HEK293T (cell line): ENCODE results near the gene ZNF814.
"Not testable (repeated sequence)": the region's sequence is repeated elsewhere in the genome, so short reads cannot be mapped to it uniquely, and the experiment has no call there.

ENCODE experiments used
- CTCF ChIA-PET: fragments of 350-600 bp; formaldehyde crosslinking; extraction: SDS; loops from one replicate; lab custom pipeline; 2021; ENCODE audit warnings: antibody characterized with exemption, inconsistent platforms; lab: Yijun Ruan, JAX
- POLR2A ChIA-PET: fragments of 350-600 bp; formaldehyde crosslinking; extraction: SDS; loops from one replicate; lab custom pipeline; 2020; ENCODE audit warnings: antibody characterized with exemption, inconsistent platforms; lab: Yijun Ruan, JAX
- DNase-seq: peaks from one replicate; pipeline ENCODE4 v3.0.0; 2012; ENCODE audit warnings: mixed read lengths; ENCODE audit errors: extremely low spot score
- ARNT ChIP-seq: fragments of 450-650 bp; IDR thresholded peaks from 2 replicates; pipeline ENCODE4 v1.6.1; 2017; ENCODE audit warnings: mild to moderate bottlenecking
- BHLHE40 ChIP-seq: fragments of 450-650 bp; IDR thresholded peaks from 2 replicates; pipeline ENCODE4 v1.6.1; 2016; ENCODE audit warnings: mild to moderate bottlenecking, moderate library complexity, borderline replicate concordance
- CTBP1 ChIP-seq: fragments of 450-650 bp; IDR thresholded peaks from 2 replicates; pipeline ENCODE4 v1.6.1; 2016; ENCODE audit warnings: borderline replicate concordance
- ELF4 ChIP-seq: fragments of 450-650 bp; IDR thresholded peaks from 2 replicates; pipeline ENCODE4 v1.6.1; 2017; ENCODE audit warnings: antibody characterized with exemption
- FOXA1 ChIP-seq: fragments of 450-650 bp; IDR thresholded peaks from 2 replicates; pipeline ENCODE4 v1.6.1; 2016; ENCODE audit warnings: mild to moderate bottlenecking
- FOXK2 ChIP-seq: fragments of 450-650 bp; IDR thresholded peaks from 2 replicates; pipeline ENCODE4 v1.6.1; 2016; ENCODE audit warnings: mild to moderate bottlenecking
- FOXM1 ChIP-seq: fragments of 450-650 bp; IDR thresholded peaks from 2 replicates; pipeline ENCODE4 v1.6.1; 2017; ENCODE audit warnings: mild to moderate bottlenecking, borderline replicate concordance
- HDGF ChIP-seq: fragments of 450-650 bp; IDR thresholded peaks from 2 replicates; pipeline ENCODE4 v1.6.1; 2017; ENCODE audit warnings: antibody characterized with exemption, borderline replicate concordance
- L3MBTL2 ChIP-seq: fragments of 450-650 bp; conservative IDR thresholded peaks from 2 replicates; pipeline ENCODE4 v1.6.1; 2016; ENCODE audit warnings: mild to moderate bottlenecking
- LEF1 ChIP-seq: fragments of 450-650 bp; IDR thresholded peaks from 2 replicates; pipeline ENCODE4 v1.6.1; 2017; ENCODE audit warnings: mild to moderate bottlenecking, borderline replicate concordance
- NFRKB ChIP-seq: fragments of 450-650 bp; IDR thresholded peaks from 2 replicates; pipeline ENCODE4 v1.6.1; 2016; ENCODE audit warnings: mild to moderate bottlenecking, moderate library complexity
- PKNOX1 ChIP-seq: fragments of 450-650 bp; IDR thresholded peaks from 2 replicates; pipeline ENCODE4 v1.6.1; 2016
- SP1 ChIP-seq: fragments of 450-650 bp; IDR thresholded peaks from 2 replicates; pipeline ENCODE4 v1.6.1; 2017
- SUZ12 ChIP-seq: fragments of 450-650 bp; IDR thresholded peaks from 2 replicates; pipeline ENCODE4 v1.6.1; 2016; ENCODE audit warnings: mild to moderate bottlenecking
- TARDBP ChIP-seq: fragments of 450-650 bp; IDR thresholded peaks from 2 replicates; pipeline ENCODE4 v1.6.1; 2016
- ZNF384 ChIP-seq: fragments of 450-650 bp; IDR thresholded peaks from 2 replicates; pipeline ENCODE4 v1.6.1; 2016

The ZNF814 gene

GRCh38 chr19:57914531-57914930, 25.7 kb upstream of the ZNF814 start:
- CTCF ChIA-PET: no interaction called here
- TF ChIP-seq PKNOX1 (no peak), SP1 (no peak), L3MBTL2 (no peak), FOXK2 (no peak), ZNF384 (no peak), ELF4 (no peak)
- POLR2A ChIA-PET: no interaction called here
- no peak for DNase-seq

- CTCF ChIA-PET: no interaction called here
These were observed 18.6 kb upstream of the ZNF814 start for GRCh38 chr19:57907394-57907793.

GRCh38 chr19:57905258-57905657, 16.4 kb upstream of the ZNF814 start:
- CTCF ChIA-PET: no interaction called here
- no peak for DNase-seq
- TF ChIP-seq SUZ12: no peak
- POLR2A ChIA-PET: no interaction called here

More at GRCh38 chr19:57907394-57907793, 18.6 kb upstream of the ZNF814 start:
- TF ChIP-seq BHLHE40 (no peak), FOXA1 (no peak), PKNOX1 (no peak), CTBP1 (no peak), NFRKB (no peak), ELF4 (no peak), ZNF384 (no peak), ARNT (no peak), FOXK2 (no peak), TARDBP (no peak), HDGF (no peak), LEF1 (no peak), FOXM1 (no peak)
- POLR2A ChIA-PET: no interaction called here
- no peak for DNase-seq

- POLR2A ChIA-PET: no interaction called here
These were observed 14.9 kb upstream of the ZNF814 start for GRCh38 chr19:57903618-57904184.

GRCh38 chr19:57900311-57900710, 11.5 kb upstream of the ZNF814 start:
- TF ChIP-seq ZNF384 (no peak), TARDBP (no peak), BHLHE40 (no peak), CTBP1 (no peak), ARNT (no peak), PKNOX1 (no peak), ELF4 (no peak), SP1 (no peak), LEF1 (no peak), FOXA1 (no peak), SUZ12 (no peak)
- CTCF ChIA-PET: no interaction called here
- POLR2A ChIA-PET: no interaction called here
- DNase-seq: no peak

More at GRCh38 chr19:57903618-57904184, 14.9 kb upstream of the ZNF814 start:
- CTCF ChIA-PET: no interaction called here
- TF ChIP-seq ZNF384 (no peak), HDGF (no peak), SUZ12 (no peak), BHLHE40 (no peak), PKNOX1 (no peak), FOXK2 (no peak), ARNT (no peak), FOXA1 (no peak), ELF4 (no peak), L3MBTL2 (no peak), FOXM1 (no peak), NFRKB (no peak), CTBP1 (no peak), TARDBP (no peak), LEF1 (no peak)
- DNase-seq: no peak

GRCh38 chr19:57890706-57891105, 1.9 kb upstream of the ZNF814 start:
- CTCF ChIA-PET, DNase-seq: not testable (repeated sequence)

GRCh38 chr19:57888107-57888559, 704 bp downstream of the ZNF814 start:
- no peak for TF ChIP-seq CTBP1
- no peak for TF ChIP-seq FOXA1
- no peak for TF ChIP-seq HDGF
- TF ChIP-seq FOXK2: no peak
- no peak for TF ChIP-seq TARDBP
- CTCF ChIA-PET: no interaction called here
- DNase-seq: no peak
- POLR2A ChIA-PET: no interaction called here

More at GRCh38 chr19:57890706-57891105, 1.9 kb upstream of the ZNF814 start:
- POLR2A ChIA-PET: not testable (repeated sequence)
